Tibial nerve (tissue), 4 donors: ENCODE data around the gene RNF6. TPM values are rescaled to one million over a fixed set of nuclear protein-coding genes. Genes with fewer than 3 reads are reported as not detected.

Experiments used
- DNase-seq, 2 donors: peaks; one replicate each; pipeline ENCODE4 v3.0.0-alpha.2; 2019; ENCODE audit warnings: low spot score in 2 of 2
- H3K27ac ChIP-seq, 4 donors: fragments of 200-600 bp; sonication (generic) in 3 of 4; one replicate each; pipeline ENCODE4 v1.5.1; 2017 to 2019; ENCODE audit warnings: mild to moderate bottlenecking in 1 of 4
- H3K27me3 ChIP-seq, 2 donors: fragments of 200-600 bp; sonication (generic) in 1 of 2; one replicate each; pipeline versions ENCODE4 v1.5.1 to v1.6.0; 2017 to 2019
- H3K36me3 ChIP-seq, 3 donors: fragments of 200-600 bp; sonication (generic); one replicate each; pipeline ENCODE4 v1.5.1; 2018 to 2019
- H3K4me1 ChIP-seq, 4 donors: fragments of 200-600 bp; sonication (generic) in 3 of 4; one replicate each; pipeline ENCODE4 v1.5.1; 2017 to 2019
- H3K4me3 ChIP-seq, 4 donors: fragments of 200-600 bp; sonication (generic) in 3 of 4; one replicate each; pipeline ENCODE4 v1.5.1; 2017 to 2019; ENCODE audit warnings: mild to moderate bottlenecking in 1 of 4, moderate library complexity in 1 of 4
- H3K9me3 ChIP-seq, 4 donors: fragments of 200-600 bp; sonication (generic) in 3 of 4; one replicate each; pipeline ENCODE4 v1.5.1; 2017 to 2019
- EP300 ChIP-seq, 2 donors: sonication (generic); formaldehyde crosslinking; IDR thresholded peaks; one replicate each; pipeline ENCODE4 v1.6.1; 2017; ENCODE audit warnings: antibody characterized with exemption in 2 of 2, mild to moderate bottlenecking in 1 of 2
- POLR2A ChIP-seq, 2 donors: fragments of 450-650 bp; IDR thresholded peaks; one replicate each; pipeline ENCODE4 v1.6.1; 2017; ENCODE audit warnings: antibody characterized with exemption in 2 of 2, mild to moderate bottlenecking in 2 of 2, moderate library complexity in 2 of 2
- WGBS, 2 donors: methylation state at CpG; one replicate each; pipeline ENCODE4 v1.1.5; 2018; 5-methylcytosine and 5-hydroxymethylcytosine counted together
- total RNA-seq, 4 donors: library from RNA; depleted of rRNA; stranded (reverse); fragments of >200 nt; gene quantifications; one replicate each; pipeline ENCODE4 v1.1.0, GENCODE V29; 2016
- TF ChIP-seq, protein P1 (sequence below), 5 experiments: fragments of 200-600 bp in 3 of 5; fragments of 450-650 bp in 2 of 5; sonication (generic) in 3 of 5; IDR thresholded peaks; one replicate each; pipeline ENCODE4 v1.5.1; 2016 to 2019; ENCODE audit warnings: antibody characterized with exemption in 5 of 5, mild to moderate bottlenecking in 3 of 5, moderate library complexity in 2 of 5

The RNF6 gene
- total RNA-seq, 4 donors from 2014 or later: 17.1 to 22.8 (median 19.3) TPM

DNA sequence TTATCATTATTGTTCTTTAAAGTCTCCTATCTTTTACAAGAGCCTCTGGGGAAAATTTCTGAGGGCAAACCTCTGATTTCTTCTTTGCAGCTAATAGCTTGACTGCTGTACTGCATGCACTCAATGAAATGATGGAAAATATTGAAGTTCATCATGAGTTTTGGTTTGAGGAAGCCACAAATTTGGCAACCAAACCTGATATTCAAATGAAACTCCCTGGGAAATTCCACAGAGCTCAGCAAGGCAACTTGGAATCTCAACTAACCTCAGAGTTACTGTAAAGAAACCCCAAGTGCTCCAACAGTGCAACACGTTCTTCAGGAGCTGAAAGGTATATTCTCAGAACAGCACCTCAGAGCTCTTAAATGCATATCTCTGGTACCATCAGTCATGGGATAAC, 14.2 kb upstream of the RNF6 start:
- Histone ChIP-seq H3K36me3 (no peaks in the 10 kb centered on the region), H3K9me3 (no peaks in the 10 kb centered on the region), H3K4me3 (no peak overlapping the region), H3K4me1 (no peaks in the 10 kb centered on the region), H3K27me3 (no peaks in the 10 kb centered on the region), H3K27ac (no peak overlapping the region)
- TF ChIP-seq EP300 (IDR thresholded peaks at IDR 0.05): no peak
- TF ChIP-seq POLR2A (IDR thresholded peaks at IDR 0.05): no peak
- TF ChIP-seq, protein P1, sequence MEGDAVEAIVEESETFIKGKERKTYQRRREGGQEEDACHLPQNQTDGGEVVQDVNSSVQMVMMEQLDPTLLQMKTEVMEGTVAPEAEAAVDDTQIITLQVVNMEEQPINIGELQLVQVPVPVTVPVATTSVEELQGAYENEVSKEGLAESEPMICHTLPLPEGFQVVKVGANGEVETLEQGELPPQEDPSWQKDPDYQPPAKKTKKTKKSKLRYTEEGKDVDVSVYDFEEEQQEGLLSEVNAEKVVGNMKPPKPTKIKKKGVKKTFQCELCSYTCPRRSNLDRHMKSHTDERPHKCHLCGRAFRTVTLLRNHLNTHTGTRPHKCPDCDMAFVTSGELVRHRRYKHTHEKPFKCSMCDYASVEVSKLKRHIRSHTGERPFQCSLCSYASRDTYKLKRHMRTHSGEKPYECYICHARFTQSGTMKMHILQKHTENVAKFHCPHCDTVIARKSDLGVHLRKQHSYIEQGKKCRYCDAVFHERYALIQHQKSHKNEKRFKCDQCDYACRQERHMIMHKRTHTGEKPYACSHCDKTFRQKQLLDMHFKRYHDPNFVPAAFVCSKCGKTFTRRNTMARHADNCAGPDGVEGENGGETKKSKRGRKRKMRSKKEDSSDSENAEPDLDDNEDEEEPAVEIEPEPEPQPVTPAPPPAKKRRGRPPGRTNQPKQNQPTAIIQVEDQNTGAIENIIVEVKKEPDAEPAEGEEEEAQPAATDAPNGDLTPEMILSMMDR (IDR thresholded peaks at IDR 0.05): no peak
- WGBS, 2 donors: 60 to 75% methylated on average over 1 of the region's 1 CpG
- no peak for DNase-seq

DNA sequence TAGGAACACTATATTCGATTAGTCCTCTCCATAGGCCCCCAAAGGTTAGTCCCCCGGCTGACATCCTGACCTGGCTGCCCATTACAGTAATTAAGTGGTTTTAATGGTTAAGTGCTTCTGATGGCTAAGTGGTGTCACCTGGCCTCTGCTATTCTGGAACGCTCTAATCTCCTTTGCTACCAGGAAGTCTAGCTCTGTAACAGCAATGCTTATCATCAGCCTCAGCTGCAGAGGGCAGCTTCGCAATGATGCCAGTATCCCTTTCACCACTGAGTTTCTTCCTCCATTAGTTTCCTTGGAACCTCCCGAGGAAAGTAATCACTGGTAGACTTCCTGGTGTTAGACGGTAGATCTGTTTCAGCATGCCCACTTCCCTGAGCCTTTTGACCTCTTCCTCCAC, 8.6 kb upstream of the RNF6 start:
- TF ChIP-seq POLR2A (IDR thresholded peaks at IDR 0.05): no peak
- TF ChIP-seq, protein P1 (IDR thresholded peaks at IDR 0.05): no peak
- TF ChIP-seq EP300 (IDR thresholded peaks at IDR 0.05): no peak
- Histone ChIP-seq H3K27me3 (no peaks in the 10 kb centered on the region), H3K4me3 (no peak overlapping the region), H3K36me3 (no peaks in the 10 kb centered on the region), H3K4me1 (no peaks in the 10 kb centered on the region), H3K27ac (no peak overlapping the region), H3K9me3 (no peaks in the 10 kb centered on the region)
- DNase-seq: no peak
- WGBS, 2 donors: 61 to 62% methylated on average over 6 of the region's 6 CpGs

DNA sequence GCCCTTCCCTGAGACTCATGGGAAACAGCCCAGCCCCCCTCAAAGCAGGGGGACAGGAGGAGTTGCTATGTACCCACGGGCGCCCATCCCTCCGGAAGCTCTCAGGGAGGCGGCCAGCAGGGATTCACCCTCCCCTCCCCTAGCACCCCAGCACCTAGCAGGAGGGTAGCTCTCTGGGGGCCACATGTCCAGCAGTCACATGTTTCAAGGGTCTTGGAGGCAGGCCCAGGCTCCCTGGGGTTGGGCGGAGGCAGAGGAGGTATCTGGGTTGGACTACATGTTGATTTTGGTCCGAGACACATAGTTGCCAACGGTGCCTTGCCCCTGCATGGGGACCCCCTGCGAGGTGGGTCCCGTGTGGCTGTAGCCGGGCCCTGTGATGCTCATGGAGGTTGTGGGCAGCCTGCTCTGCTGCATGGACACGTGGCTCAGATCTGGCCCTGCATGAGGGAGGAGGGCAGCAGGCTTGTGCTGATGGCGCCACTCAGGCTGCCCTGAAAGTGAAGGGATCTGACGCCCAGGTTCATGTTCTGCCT, 7.0 kb upstream of the RNF6 start:
- 88 to 92% methylated on average over 9 to 11 of the region's 13 CpGs for WGBS, 2 donors
- no peak for DNase-seq
- H3K27me3 ChIP-seq: no peaks in the 10 kb centered on the region
- H3K27ac ChIP-seq: no peak overlapping the region
- no peak overlapping the region for H3K4me3 ChIP-seq
- no peak for TF ChIP-seq POLR2A (IDR thresholded peaks at IDR 0.05)
- TF ChIP-seq EP300 (IDR thresholded peaks at IDR 0.05): no peak
- TF ChIP-seq, protein P1 (IDR thresholded peaks at IDR 0.05): no peak
- no peaks in the 10 kb centered on the region for H3K9me3 ChIP-seq
- no peaks in the 10 kb centered on the region for H3K4me1 ChIP-seq
- no peaks in the 10 kb centered on the region for H3K36me3 ChIP-seq

DNA sequence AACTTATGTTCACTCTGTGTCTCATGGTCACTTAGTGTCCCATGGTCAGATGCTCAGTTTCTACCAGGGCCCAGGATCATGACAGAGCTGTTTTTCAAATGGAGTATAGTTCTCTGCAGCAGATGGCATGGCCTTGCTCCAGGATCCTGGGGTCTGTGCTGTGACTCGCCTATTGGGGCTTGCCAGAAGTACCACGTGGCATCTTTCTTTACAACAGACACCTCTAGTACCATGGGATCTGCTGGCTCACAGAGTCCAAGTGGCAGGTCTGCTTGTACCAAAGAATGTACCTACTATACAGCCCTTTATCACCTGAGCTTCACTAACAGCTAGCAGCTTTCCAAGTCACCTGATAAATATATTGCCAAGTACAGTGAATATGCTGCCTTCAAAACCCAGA, 6.0 kb upstream of the RNF6 start:
- no peak for TF ChIP-seq EP300 (IDR thresholded peaks at IDR 0.05)
- no peak for TF ChIP-seq POLR2A (IDR thresholded peaks at IDR 0.05)
- TF ChIP-seq, protein P1 (IDR thresholded peaks at IDR 0.05): no peak
- H3K4me3 ChIP-seq: no peak overlapping the region
- no peaks in the 10 kb centered on the region for H3K9me3 ChIP-seq
- DNase-seq: no peak
- H3K4me1 ChIP-seq: peaks cover 0 to 3% (median 0%) of the 10 kb centered on the region in 4 donors
- H3K27ac ChIP-seq: no peak overlapping the region
- H3K36me3 ChIP-seq: no peaks in the 10 kb centered on the region
- H3K27me3 ChIP-seq: no peaks in the 10 kb centered on the region
- WGBS, 2 donors: 79 to 83% methylated on average over 2 of the region's 2 CpGs

DNA sequence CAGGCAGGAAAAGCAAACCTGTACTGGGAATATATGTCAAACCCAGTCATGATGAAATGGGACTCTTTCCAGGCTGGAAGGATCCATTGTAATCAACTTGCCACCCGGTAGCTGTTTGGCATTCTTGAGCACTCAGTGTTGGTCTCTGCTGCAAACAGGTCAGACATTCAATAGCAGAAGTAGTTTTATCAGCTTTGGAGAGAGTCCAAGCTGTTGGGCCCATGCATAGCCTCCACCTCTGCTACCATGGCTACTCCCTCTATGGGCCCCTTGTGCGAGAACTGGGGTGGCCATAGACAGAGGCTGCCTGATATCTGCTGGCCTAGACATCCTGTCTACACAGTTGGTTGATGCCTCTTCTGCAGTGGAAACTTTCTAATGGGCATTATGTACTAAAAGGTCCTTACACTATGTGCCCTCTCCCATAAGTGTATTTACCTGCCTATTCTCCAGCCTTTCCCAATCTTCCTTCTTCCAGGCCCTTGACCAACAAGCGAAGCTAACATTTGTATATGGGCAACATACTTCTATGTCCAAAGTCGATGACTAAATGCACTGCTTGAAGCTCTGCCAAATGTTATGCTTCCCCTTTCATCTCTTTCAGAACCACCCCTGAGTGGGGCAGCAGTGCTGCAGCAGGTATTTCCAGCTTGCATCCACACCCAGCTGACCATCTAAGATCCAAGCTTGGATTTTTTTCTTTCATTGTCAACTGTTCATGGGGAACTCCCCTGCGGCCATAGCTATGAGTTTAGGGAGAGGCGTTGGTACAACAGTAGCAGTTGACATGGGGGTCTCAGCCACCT, 5.3 kb upstream of the RNF6 start:
- H3K4me1 ChIP-seq: peaks cover 0 to 10% (median 0%) of the 10 kb centered on the region in 4 donors
- no peak overlapping the region for H3K4me3 ChIP-seq
- no peak for DNase-seq
- TF ChIP-seq, protein P1 (IDR thresholded peaks at IDR 0.05): no peak
- TF ChIP-seq POLR2A (IDR thresholded peaks at IDR 0.05) (no peak), EP300 (IDR thresholded peaks at IDR 0.05) (no peak)
- no peak overlapping the region for H3K27ac ChIP-seq
- WGBS, 2 donors: 83 to 89% methylated on average over 6 of the region's 6 CpGs
- H3K27me3 ChIP-seq: no peaks in the 10 kb centered on the region
- H3K9me3 ChIP-seq: no peaks in the 10 kb centered on the region
- H3K36me3 ChIP-seq: no peaks in the 10 kb centered on the region
